WERI-Rb-1 (cell line): ENCODE data around the gene SNAPC4.

Experiments used
- DNase-seq: peaks from one replicate; pipeline ENCODE4 v3.0.0-alpha.2; 2020
- H3K27ac ChIP-seq: fragments of 250-450 bp; sonication (Bioruptor Pico); 2 replicates; pipeline ENCODE4 v1.5.1; 2020; ENCODE audit warnings: mild to moderate bottlenecking, moderate library complexity
- H3K27me3 ChIP-seq: fragments of 250-450 bp; sonication (Bioruptor Pico); 2 replicates; pipeline ENCODE4 v1.5.1; 2021; ENCODE audit warnings: mild to moderate bottlenecking, low read depth, moderate library complexity; ENCODE audit not compliant: insufficient read depth, severe bottlenecking
- H3K36me3 ChIP-seq: fragments of 250-450 bp; sonication (Bioruptor Pico); 2 replicates; pipeline ENCODE4 v1.5.1; 2020; ENCODE audit warnings: mild to moderate bottlenecking, moderate library complexity
- H3K4me3 ChIP-seq: 2 replicates; pipeline ENCODE4 v1.5.1; 2011; ENCODE audit warnings: low read depth, mild to moderate bottlenecking, control low read depth, low read length
- H3K9me3 ChIP-seq: fragments of 250-450 bp; sonication (Bioruptor Pico); 2 replicates; pipeline ENCODE4 v1.5.1; 2021; ENCODE audit warnings: mild to moderate bottlenecking, moderate library complexity; ENCODE audit not compliant: severe bottlenecking
- TF ChIP-seq, protein P1 (sequence below): IDR thresholded peaks from 2 replicates; pipeline ENCODE4 v1.5.1; 2011; ENCODE audit warnings: low read depth, mild to moderate bottlenecking, control low read depth, inconsistent platforms, low read length

Gene SNAPC4

DNA sequence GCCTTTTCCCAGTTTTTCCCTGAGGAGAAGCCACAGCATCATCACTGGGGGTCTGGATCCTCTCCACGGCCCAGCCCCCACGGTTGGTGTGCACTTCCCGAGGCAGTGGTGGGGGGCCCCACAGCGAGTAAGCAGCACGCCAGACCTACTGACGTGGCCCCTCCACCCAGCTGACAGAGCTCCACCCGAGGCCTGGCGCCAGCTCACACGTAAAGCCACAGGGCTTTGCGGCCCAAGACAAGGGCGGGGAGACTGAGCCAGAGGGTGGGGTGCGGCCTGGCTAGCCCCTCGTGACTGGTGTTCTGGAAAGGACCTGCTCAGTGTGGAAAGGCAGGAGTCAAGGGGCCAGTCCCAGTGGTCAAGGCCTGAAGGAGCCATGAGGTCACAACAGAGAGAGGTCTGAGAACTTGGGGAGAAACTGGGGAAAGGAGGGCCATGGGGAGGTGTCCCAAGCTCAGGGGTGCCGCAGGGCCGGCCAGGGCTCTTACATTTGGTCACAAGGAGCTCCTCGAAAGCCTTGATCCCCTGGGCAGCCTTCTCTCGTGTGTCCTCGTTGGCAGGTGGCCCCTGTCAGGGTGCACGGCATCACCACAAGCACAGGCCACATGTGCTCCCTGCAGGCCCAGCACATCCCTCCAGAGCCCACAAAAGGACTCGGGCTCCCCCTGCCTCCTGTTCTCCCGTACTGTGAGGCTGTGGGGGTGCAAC is 5.5 kb downstream of the SNAPC4 start:
- no peaks in the 10 kb centered on the region for H3K27me3 ChIP-seq
- no peaks in the 10 kb centered on the region for H3K9me3 ChIP-seq
- H3K4me3 ChIP-seq = no peak overlapping the region
- TF ChIP-seq, protein P1, sequence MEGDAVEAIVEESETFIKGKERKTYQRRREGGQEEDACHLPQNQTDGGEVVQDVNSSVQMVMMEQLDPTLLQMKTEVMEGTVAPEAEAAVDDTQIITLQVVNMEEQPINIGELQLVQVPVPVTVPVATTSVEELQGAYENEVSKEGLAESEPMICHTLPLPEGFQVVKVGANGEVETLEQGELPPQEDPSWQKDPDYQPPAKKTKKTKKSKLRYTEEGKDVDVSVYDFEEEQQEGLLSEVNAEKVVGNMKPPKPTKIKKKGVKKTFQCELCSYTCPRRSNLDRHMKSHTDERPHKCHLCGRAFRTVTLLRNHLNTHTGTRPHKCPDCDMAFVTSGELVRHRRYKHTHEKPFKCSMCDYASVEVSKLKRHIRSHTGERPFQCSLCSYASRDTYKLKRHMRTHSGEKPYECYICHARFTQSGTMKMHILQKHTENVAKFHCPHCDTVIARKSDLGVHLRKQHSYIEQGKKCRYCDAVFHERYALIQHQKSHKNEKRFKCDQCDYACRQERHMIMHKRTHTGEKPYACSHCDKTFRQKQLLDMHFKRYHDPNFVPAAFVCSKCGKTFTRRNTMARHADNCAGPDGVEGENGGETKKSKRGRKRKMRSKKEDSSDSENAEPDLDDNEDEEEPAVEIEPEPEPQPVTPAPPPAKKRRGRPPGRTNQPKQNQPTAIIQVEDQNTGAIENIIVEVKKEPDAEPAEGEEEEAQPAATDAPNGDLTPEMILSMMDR = no peak
- peaks cover 81% of the 10 kb centered on the region for H3K36me3 ChIP-seq
- no peak overlapping the region for H3K27ac ChIP-seq
- DNase-seq = no peak

GRCh38 chr9:136393531-136393930 is 6.4 kb downstream of the SNAPC4 start:
- Histone ChIP-seq H3K36me3 (peaks cover 87% of the 10 kb centered on the region), H3K27me3 (no peaks in the 10 kb centered on the region), H3K27ac (no peak overlapping the region), H3K9me3 (no peaks in the 10 kb centered on the region), H3K4me3 (no peak overlapping the region)
- DNase-seq = no peak
- TF ChIP-seq, protein P1 = no peak

- TF ChIP-seq, protein P1 = no peak
- peaks cover 85% of the 10 kb centered on the region for H3K36me3 ChIP-seq
- DNase-seq = no peak
- no peak overlapping the region for H3K4me3 ChIP-seq
- no peaks in the 10 kb centered on the region for H3K27me3 ChIP-seq
- no peaks in the 10 kb centered on the region for H3K9me3 ChIP-seq
- no peak overlapping the region for H3K27ac ChIP-seq
Measured at GRCh38 chr9:136392538-136393449, 7.2 kb downstream of the SNAPC4 start.

DNA sequence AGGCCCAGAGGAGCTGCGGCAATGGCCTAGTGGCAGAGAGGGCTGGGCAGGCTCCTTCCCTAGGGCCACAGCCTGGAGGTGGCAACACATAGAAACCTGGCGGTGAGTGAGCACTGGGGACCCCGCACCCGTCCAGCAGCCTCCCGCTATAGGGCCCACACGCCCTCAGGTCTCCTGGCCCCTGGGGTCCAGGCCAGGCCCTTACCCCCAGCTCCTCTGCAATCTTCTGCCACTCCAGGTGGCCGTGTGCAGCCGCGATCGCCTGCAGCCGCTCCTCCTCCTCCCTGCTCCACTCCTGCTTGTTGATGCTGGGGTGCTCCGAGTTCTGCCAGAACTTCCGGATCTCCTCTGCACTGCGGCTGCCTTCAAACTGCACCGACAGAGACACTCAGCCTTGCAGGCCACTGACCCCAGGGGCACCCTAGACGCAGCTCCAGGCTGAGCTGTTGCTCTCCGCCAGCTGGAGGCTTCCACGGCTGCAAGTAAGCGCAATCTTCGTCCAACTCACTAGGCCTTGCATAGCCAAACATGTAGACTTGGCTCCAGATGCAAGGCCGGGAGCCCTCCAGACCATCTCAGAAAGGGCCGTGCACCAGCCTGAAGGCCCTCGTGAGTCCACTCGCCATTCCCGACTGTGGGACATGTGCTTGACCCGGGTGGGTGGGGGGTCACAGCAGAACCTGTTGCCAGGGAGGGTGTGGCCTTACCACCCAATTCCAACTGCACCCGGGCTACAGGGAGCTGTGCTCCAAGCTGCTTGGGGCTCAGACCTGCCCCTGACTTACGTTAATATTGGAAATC is 8.0 kb downstream of the SNAPC4 start:
- Histone ChIP-seq H3K4me3 (no peak overlapping the region), H3K36me3 (peaks cover 89% of the 10 kb centered on the region), H3K27ac (no peak overlapping the region), H3K9me3 (no peaks in the 10 kb centered on the region), H3K27me3 (no peaks in the 10 kb centered on the region)
- TF ChIP-seq, protein P1 = no peak
- no peak for DNase-seq

DNA sequence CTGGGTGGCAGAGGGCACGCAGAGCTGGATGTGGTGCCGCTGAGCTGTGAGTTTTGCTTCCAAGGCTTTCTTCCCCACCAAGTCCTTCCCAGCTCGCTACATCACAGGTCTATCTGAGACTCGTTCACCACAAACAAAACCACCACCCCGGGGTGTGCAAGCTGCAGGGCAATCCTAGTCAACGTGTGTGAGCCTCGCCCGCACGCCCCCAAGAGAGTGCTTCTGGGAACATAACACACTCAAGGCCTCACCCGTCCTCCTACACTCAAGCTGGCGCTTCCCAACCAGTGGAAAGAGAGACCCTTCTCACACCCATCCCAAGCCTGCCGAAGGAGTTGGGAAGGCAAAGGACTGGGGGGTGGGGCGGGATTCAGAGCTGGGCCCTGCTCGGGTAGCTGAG is 10.6 kb downstream of the SNAPC4 start:
- Histone ChIP-seq H3K9me3 (no peaks in the 10 kb centered on the region), H3K36me3 (peaks cover 85% of the 10 kb centered on the region), H3K27me3 (no peaks in the 10 kb centered on the region), H3K4me3 (no peak overlapping the region), H3K27ac (no peak overlapping the region)
- DNase-seq = no peak
- TF ChIP-seq, protein P1 = no peak
